HG03025 (cell line): ENCODE data around the gene UNC5B.
"Not testable (repeated sequence)": the region's sequence is repeated elsewhere in the genome, so short reads cannot be mapped to it uniquely, and the experiment has no call there.

Source experiments
- ATAC-seq: cut with Tn5 transposase; IDR thresholded peaks from one replicate; pipeline ENCODE4 v1.9.1; 2021; ENCODE audit warnings: mild to moderate bottlenecking, moderate library complexity; ENCODE audit not compliant: unreplicated experiment, low FRiP score

UNC5B gene

DNA sequence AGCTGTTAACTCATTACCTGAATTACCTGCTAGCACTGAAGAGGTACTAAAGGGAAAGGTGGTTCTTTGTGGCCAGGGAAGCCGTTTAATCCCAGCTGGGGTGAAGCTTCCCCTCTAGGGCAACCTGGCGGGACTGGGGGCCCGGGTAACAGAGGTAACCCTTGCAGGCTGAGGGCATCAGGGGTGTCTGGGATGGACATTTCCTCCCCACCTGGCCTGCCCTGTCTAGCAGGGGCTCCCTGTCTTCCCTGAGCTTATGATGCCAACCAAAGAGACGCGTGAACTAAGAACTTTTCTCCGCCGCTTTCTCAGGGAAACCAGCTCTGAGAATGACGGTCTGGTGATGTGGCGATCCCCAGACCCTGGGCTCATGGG lies 52.8 kb downstream of the UNC5B start:
- no peak for ATAC-seq

DNA sequence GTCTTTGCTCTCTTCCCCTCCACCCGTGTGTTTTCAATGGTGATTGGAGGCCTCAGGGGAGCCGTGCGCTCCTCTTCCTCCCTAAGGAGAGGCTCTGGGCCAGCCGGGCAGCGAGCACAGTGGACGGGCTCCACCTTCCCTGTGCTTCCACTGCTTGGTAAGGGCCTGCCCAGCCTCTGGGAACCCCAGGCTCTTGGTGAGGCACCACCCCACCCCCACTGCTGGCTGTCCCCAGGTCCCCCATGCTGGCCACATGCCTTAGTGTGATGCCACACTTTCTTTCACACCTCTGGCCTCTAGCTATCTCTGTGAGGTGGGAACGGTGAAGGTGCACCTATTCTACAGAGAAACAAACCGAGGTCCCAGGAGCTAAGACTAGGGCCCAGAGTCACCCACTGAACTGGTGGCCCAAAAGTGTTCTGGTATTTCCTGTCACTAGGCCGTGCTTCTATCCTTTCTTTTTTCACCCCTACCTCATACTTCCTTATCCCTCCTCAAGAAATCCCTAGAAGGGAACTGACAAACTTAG lies 53.3 kb downstream of the UNC5B start:
- ATAC-seq, result no peak

DNA sequence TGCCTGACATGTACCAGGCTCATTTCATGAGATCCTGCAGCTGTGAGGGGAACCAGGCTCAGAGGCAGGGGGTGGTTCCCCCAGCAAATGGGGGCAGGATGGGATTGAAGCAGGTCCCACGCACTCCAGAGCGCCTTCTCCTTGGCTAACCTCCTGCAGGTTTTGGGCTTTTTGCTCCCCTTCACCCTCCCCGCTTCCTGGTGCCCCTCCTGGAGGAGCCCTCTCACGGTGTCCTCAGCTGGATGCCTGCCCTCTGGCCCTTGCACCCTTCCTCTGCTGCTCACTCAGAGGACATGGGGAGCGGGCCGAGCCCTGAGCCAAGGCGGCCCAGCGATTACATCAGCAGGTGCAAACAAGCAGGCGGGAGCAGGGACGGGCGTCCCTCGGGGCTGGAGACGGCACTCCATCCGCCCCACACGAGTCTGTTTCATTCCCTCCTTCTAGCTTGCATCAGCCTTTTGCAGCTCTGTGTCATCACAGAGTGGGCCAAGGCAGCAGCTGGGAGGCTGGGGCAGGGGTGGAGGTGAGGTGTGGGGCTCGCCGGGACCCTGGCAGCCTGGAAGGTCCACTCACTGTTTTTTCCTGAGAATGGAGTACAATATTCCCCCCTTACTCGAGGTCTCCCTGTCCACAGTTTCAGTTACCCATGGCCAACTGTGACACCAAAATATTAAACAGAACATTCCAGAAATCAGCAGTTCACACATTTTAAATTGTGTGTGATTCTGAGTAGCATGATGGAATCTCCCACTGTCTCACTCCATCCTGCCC lies 54.0 kb downstream of the UNC5B start:
- no peak for ATAC-seq

DNA sequence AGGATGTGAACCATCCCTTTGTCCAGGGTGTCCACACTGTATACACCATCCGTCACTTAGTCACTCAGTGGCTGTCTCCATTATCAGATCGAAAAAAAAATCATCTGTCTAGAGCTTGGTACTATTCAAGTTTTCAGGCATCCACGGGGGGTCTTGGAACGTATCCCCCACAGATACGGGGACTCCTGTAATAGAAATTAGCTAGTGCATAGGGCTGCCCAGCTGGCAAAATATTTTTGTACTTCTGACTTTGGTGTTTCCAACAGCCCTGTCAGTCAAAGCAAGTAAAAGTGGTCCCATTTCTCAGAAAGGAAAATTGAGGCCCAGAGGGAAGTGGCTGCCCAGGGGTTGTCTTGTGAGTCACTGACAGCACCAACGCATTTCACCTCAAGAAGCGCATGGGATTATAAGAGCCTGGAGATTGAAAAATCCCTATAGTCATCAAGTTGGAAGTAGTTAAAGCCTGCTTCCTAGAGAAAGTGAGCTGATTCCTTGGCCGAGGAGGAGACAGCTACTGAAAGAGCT lies 54.6 kb downstream of the UNC5B start:
- no peak for ATAC-seq

DNA sequence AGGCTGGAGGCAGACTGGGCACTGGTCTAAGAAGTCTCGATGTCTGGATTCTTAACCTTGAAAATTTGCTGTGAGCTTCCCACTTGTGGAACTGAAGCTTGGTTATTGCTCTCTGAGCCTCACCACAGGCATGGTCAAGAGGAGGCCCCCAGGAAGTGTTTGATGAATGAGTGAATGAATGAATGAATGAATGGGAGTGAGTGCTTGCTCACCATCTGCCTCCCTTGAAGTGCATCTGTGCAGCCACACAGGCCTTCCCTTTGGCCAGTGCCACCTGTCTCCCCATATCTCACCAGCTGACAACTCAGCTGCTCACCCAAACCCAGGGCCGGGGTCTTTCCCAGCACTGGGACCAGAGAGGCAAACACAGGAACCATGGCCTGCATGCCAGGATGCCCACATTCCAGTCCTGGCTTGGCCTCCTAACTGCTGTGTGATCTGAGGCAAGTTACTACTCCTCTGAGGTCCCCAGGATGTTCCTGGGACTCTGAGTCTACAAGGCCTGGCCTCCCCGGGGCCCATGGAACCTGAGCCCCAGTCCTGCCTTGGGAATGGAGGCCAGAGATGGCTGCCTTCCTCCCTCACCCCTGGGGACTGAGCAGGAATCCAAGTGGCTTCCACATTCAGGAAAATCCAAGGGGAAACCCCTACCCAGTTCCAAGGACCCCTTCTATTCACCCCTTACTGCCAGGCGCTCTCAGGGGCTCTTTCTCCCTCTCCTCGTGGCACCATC lies 55.3 kb downstream of the UNC5B start:
- ATAC-seq, result no peak

DNA sequence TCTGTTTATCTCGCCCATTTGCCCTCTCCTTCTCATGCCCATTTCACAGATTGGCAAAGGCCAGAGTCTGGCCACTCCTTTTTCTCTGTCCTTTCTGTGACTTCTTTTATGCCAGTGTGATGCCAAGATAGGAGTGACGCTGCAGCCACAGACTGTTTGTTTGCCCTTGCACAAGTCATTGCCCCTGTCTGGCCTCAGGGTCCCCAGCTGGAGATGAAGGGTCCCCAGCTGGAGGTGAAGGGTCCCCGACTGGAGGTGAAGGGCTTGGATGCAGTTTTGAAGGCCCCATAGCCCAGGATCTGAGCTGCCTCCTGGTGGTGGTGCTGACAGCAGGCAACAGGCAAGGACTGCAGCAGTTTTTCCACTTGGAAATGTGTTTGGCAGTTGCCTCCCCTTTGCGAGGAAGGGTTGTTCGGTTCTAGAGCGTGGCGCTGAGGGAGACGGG lies 55.9 kb downstream of the UNC5B start:
- ATAC-seq, result no peak

DNA sequence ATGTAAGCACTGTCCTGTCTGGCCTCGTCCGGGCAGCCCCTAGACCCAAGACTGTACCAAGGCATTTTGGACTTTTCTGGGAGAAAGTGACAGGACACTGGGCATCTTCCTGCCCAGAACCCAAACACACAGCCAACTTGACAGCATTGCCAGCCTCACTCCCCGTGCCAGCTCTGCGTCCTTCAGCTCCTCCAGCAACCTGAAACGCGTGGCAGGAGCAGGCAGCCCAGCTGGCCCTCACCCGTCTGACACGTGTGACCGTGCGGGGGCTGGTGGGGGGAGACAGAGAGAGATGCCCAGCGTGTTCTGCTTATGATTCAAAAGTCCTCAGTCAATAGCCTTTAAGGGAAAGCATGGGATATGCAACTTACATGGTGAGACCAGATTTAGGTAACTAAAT lies 56.4 kb downstream of the UNC5B start:
- ATAC-seq, result no peak

DNA sequence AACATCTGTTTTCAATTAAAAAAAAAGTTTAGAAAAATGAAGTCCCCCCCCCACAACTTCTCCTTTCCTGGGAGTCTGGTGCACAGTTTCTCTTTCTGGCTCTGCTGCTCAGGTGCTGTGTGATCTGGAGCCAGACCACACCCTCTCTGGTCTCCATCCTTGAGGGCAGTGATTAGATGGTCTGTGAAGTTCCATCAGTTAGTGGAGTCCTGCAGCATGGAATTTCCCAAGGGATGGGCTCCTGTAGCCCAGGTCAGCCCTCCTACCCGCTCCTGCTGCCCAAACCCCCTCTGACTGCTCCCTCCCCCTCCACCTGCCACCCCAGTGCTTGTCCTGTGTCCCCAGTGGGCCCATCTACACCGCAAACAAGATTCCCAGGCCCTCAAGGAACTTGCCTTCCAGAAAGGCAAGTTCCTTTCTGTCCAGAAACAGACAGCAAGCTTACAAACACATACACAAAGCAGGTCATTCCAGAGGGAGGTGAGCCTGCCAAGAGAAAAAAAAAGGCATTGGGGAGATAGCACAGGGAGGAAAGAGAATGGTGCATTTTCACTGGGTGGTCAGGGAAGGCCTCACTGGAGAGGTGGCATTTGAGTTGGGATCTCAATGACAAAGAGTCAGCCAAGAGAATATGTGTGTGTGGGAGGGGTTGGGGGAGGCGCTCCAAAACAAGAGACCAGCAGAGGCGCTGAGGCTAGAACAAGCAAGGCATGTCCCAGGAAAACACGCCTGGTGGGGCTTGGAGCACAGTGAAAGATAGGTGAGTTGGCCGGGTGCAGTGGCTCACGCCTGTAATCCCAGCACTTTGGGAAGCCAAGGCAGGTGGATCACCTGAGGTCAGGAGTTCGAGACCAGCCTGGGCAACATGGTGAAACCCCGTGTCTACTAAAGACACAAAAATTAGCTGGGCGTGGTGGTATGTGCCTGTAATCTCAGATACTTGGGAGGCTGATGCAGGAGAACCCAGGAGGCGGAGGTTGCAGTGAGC lies 57.2 kb downstream of the UNC5B start:
- no peak for ATAC-seq

DNA sequence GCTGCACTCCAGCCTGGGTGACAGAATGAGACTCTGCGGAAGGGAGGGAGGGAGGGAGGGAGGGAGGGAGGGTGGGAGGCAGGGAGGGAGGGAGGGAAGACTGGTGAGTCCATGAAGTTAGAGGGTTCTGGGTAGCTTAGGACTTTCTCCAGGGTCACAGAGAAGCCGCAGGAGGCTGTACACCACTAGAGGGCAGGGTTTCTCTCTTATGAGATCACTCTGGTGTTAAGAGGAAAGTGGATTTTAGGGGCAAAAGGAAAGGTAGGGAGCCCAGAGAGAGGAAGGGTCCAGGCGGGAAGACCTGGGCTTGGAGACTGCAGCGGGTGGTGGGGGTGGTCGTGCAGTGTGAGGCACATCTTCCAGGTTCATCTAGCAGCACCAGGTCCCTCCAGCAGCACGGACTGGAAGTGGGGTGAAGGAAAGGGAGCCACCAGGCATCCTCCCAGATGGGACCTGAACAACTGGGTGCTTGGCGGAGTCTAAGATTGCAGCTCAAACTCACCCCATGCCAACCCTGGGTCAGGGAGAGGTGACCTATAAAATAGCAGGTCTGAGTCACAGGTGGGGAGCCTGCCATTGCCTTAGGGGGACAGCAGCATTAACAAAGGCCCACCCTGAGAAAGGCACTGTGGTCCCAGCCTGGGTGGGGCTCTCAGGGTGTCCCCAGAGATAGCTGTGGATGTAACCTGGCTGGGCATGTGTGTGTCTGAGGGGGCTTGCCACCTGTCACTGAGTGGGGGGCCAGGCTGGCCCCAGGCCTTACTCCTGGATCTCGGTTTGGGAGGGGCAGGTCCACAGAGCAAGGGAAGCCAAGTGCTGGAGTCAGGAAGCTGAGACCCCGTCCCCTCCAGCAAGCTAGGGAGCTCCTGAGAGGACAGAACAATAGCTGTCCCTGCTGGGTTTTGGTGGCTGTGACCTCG lies 58.2 kb downstream of the UNC5B start:
- ATAC-seq, result no peak

DNA sequence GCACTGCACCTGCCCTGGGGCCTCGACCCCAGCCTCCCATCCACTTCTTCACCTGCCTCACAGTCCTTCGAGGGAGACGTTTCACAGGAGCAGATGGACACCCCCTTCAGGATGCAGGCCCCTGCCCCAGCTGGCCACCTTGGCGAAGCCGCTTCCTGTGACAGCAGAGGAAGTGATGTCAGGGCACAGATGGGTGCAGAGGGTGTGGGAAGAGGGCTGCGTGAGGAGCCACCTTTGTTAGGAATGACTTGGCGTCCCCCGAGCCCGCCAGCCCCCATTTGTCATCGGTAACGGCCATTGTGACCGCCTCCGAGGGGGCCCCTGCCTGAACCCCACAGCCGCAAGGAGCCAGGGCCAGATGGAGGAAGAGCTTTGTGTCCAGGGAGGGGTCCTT lies 59.3 kb downstream of the UNC5B start:
- no peak for ATAC-seq

DNA sequence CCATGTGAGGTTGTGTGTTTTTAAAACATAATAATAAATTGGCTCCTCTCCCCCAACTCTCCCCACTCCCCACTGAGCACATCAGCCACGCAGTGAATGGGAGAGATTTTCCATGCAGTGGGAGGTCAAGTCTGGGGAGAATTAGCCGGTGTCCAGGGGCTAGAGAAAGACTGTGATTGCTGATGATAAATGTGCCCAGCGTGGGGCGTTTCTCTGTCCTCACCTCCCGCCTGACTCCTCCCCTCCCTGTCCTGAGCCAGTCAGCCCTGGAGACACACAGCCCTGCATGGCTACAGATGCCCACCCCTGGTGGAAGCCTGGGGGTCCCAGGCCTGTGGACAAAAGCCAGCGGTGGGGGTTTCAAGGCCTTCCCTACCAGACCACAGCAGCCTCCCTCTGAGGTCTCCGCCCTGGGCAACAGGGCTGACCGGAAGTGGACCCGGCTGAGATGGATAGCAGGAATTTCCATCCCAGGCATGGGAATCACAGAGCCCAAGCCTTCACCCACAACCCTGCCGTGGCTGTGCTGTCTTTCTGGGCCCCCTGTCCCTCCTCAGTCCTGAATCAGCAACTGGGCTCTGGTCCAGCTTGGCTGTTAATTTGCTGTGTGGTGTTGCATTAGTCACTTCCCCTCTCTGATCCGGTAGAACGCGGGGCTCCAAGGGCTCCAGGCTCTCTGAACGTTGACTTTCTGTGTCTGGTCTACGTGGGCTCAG lies 59.8 kb downstream of the UNC5B start:
- no peak for ATAC-seq

DNA sequence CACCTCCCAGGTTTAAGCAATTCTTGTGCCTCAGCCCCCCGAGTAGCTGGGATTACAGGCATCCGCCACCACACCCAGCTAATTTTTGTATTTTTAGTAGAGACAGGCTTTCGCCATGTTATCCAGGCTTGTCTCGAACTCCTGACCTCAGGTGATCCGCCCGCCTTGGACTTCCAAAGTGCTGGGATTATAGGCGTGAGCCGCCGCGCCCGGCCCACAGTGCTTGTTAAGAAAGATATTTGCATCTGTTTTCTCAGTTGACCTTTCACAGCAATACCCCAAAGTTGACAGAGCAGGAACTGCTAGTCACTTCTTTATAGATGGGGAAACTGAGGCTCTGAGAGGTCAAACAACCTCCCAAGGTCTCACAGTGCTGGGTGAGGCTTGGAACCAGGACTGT lies 60.6 kb downstream of the UNC5B start:
- ATAC-seq, result not testable (repeated sequence)

DNA sequence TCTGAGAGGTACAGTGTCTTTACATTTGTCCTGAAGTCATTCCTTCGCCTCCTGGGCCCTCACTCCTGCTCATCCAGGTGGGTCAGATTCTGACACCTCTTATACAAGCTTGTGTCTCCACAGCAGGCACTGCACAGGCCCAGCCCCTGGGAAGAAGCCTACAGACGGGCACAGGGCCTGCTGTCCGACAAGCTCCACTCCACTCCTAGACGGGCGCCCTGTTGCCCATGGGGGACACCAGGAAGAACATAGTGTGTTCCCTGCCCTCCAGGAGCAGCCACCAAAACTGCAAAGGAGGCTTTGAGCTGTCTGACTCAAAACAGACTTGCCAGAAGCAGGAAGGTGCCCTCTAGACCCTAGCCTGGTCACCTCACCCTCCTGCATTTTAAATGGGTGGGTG lies 61.1 kb downstream of the UNC5B start:
- no peak for ATAC-seq

DNA sequence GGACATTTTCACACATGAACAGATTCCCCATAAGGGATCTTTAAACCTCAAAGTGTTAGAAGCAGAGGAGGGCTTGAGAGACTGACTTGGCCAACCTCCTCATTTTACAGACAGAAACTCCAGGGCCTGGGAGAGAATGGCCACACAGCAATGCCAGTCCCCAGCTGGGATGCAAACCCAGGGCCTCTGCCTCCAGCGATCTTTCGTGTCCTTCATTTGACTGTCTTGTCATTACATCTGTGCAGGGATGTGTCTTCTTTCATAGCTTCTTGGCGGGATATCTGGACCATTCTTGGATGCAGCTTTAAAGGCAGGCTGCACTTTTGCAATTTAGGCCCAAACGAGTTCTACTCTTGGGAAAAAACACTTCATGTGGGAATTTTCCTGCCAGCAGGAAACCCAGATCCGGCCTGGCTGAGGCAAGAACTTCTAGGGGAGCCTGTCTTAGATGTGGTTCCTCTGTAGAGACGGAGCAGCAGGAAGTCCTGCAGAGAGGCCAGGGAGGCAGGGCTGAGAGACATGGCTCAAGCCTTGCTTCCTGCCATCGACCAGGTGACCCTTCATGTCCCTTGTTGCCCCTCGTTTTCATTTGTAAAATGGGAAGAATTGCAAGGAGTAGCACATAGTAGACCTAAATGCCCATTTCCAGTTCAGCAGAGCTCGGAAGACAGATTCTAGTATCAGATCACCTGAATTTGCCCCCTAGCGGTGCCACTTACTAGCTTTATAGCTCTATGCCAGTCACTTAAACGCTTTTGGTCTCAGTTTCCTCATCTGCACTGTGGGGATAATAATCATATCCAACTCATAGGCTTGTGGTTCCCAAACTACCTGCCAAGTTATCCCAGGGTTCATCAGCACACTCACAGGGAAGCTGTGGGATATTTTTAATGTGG lies 62.8 kb downstream of the UNC5B start:
- no peak for ATAC-seq

DNA sequence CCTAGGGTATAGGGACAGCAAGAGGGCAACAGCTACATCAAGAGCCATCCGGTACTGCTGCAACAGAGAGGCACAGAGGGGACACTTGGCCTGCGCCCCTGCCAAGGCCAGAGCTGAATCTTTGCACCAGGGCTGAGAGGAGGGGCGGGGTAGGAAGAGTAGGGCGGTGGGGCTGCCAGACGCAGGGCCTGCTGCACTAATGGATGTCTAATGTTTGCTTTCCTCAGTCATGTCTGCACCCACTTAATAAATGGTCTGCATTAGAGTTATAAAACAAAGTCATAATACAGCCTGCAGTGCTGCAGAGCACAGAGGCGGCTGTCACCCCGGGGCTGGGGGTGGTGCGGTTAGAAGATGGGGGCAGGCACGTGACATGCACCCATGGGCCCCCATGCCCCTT lies 64.5 kb downstream of the UNC5B start:
- ATAC-seq, result no peak

DNA sequence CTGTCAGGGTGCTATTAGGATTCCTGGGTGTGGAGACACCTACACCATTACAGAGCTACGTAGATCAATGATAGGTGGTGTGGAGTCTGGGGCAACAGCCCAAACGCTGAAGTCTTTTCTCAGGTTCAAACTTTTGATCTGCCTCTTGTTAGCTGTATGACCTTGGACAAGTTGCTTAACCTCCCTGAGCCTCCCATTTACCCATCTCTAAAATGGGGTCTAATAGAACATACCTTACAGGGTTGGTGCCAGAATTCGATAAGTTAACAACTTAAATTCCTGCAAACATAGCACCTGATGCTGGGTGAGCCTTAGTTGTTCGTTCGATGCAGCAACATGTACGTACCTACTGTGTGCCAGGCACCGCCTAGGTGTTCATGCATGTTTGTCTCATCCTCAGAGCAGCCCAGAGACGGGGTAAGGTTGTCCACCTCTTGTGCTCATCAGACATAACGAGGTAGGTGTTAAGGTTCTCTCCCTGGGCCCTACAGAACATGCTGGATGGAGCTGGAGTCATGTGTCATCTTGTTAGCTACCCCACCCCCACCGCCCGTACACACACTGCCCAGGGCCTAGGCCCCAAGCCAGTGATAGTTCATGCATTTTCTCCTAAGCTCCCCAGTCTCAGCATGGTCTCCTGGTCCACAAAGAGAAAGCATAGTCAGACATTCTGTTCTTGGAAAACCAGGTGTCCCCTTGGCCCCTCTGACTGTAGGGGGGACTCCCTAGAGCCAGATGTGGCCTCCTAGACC lies 65.7 kb downstream of the UNC5B start:
- no peak for ATAC-seq
